Stomach (tissue), 9 donors: ENCODE data around the gene MAPKAPK2. TPM values are rescaled to one million over a fixed set of nuclear protein-coding genes. Genes with fewer than 3 reads are reported as not detected.

Experiments used
- DNase-seq, 2 donors: peaks; one replicate each; pipeline versions ENCODE4 v3.0.0 to v3.0.0-alpha.2; 2013 to 2019
- H3K27ac ChIP-seq, 5 donors: fragments of 200-600 bp in 4 of 5; sonication (generic) in 4 of 5; one replicate each; pipeline ENCODE4 v1.5.1; 2013 to 2019; ENCODE audit warnings: mild to moderate bottlenecking in 1 of 5, moderate library complexity in 1 of 5
- H3K27me3 ChIP-seq, 3 donors: fragments of 200-600 bp; sonication (generic); one replicate each; pipeline ENCODE4 v1.5.1; 2017 to 2019; ENCODE audit warnings: mixed run types in 1 of 3
- H3K36me3 ChIP-seq, 4 donors: fragments of 200-600 bp; sonication (generic); 1 replicate in 3 of 4; 2 replicates in 1 of 4; pipeline ENCODE4 v1.5.1; 2016 to 2019
- H3K4me1 ChIP-seq, 4 donors: fragments of 200-600 bp; sonication (generic); one replicate each; pipeline ENCODE4 v1.5.1; 2016 to 2019
- H3K4me3 ChIP-seq, 4 donors: fragments of 200-600 bp; sonication (generic) in 3 of 4; one replicate each; pipeline ENCODE4 v1.5.1; 2016 to 2019; ENCODE audit warnings: mild to moderate bottlenecking in 1 of 4
- H3K9me3 ChIP-seq, 4 donors: fragments of 200-600 bp; sonication (generic); one replicate each; pipeline ENCODE4 v1.5.1; 2016 to 2019
- EP300 ChIP-seq: sonication (generic); formaldehyde crosslinking; IDR thresholded peaks from one replicate; pipeline ENCODE4 v1.6.1; 2017; ENCODE audit warnings: antibody characterized with exemption
- POLR2A ChIP-seq, 4 donors: fragments of 450-650 bp; IDR thresholded peaks; one replicate each; pipeline ENCODE4 v1.6.1; 2016; ENCODE audit warnings: antibody characterized with exemption in 4 of 4, control low read depth in 2 of 4, mild to moderate bottlenecking in 1 of 4, moderate library complexity in 1 of 4
- POLR2AphosphoS5 ChIP-seq, 3 donors: sonication (generic); formaldehyde crosslinking; IDR thresholded peaks; one replicate each; pipeline ENCODE4 v1.6.1; 2016; ENCODE audit warnings: antibody characterized with exemption in 3 of 3
- WGBS, 5 donors: extraction: QIAGEN DNeasy Blood & Tissue Kit in 3 of 5; methylation state at CpG; one replicate each; pipeline versions ENCODE4 v1.1.5 to v1.1.7; 2013 to 2018; 5-methylcytosine and 5-hydroxymethylcytosine counted together
- intact Hi-C: fragments of 100-400 bp; cut with DNase I; formaldehyde crosslinking; loops from one replicate; pipeline ENCODE4 v1.15.1; 2023; ENCODE audit warnings: low total_unique reads
- polyA plus RNA-seq, 3 donors: library from polyadenylated mRNA; stranded (reverse); fragments of 200-250 nt; gene quantifications; one replicate each; pipeline ENCODE4 v1.2.3, GENCODE V29; 2013
- total RNA-seq, 5 donors: library from RNA; depleted of rRNA; stranded (reverse); fragments of >200 nt; gene quantifications; one replicate each; pipeline versions ENCODE4 v1.1.0 to v1.2.3, GENCODE V29; 2014 to 2016
- TF ChIP-seq, protein P1 (sequence below), 7 experiments: fragments of 450-650 bp in 4 of 7; fragments of 200-600 bp in 3 of 7; sonication (generic) in 3 of 7; IDR thresholded peaks; one replicate each; pipeline ENCODE4 v1.5.1; 2016 to 2019; ENCODE audit warnings: antibody characterized with exemption in 7 of 7, control low read depth in 2 of 7, mild to moderate bottlenecking in 1 of 7
- donor health status: healthy with polysubstance abuse.
- donor health status: Bipolar disorder and iron deficiency.
- donor health status: healthy.

The MAPKAPK2 gene
- total and polyA plus RNA-seq, 8 donors, result 22.6 to 78.0 (median 49.7) TPM

DNA sequence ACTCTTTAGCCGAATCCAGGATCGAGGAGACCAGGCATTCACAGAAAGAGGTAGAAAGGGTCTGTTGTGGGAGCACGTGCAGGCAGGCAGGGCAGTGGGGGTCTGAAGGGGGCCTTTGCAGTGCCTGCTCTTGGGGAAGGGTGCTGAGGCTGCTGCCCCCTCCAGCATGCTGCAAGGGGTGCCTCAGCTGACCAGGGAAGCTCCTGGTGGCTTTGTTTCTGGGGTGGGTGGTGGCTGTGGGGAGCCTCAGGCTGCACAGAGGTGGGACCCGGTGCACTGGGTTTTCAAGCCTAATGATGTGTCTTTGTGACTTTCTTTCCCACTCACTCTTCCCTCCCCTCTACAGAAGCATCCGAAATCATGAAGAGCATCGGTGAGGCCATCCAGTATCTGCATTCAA is 44.3 kb downstream of the MAPKAPK2 start:
- TF ChIP-seq POLR2AphosphoS5 (IDR thresholded peaks at IDR 0.05) (no peak), POLR2A (IDR thresholded peaks at IDR 0.05) (no peak), EP300 (no peak)
- TF ChIP-seq, protein P1, sequence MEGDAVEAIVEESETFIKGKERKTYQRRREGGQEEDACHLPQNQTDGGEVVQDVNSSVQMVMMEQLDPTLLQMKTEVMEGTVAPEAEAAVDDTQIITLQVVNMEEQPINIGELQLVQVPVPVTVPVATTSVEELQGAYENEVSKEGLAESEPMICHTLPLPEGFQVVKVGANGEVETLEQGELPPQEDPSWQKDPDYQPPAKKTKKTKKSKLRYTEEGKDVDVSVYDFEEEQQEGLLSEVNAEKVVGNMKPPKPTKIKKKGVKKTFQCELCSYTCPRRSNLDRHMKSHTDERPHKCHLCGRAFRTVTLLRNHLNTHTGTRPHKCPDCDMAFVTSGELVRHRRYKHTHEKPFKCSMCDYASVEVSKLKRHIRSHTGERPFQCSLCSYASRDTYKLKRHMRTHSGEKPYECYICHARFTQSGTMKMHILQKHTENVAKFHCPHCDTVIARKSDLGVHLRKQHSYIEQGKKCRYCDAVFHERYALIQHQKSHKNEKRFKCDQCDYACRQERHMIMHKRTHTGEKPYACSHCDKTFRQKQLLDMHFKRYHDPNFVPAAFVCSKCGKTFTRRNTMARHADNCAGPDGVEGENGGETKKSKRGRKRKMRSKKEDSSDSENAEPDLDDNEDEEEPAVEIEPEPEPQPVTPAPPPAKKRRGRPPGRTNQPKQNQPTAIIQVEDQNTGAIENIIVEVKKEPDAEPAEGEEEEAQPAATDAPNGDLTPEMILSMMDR (IDR thresholded peaks at IDR 0.05), result no peak
- no peak overlapping the region for H3K27ac ChIP-seq
- peak in 1 of 2 donors; percentile 3 for DNase-seq
- no peaks in the 10 kb centered on the region for H3K27me3 ChIP-seq
- intact Hi-C loops, result no loop called here
- peaks cover 51 to 58% (median 56%) of the 10 kb centered on the region in 4 donors for H3K36me3 ChIP-seq
- 89 to 97% (median 96%) methylated on average over 6 of the region's 6 CpGs for WGBS, 5 donors
- no peaks in the 10 kb centered on the region for H3K9me3 ChIP-seq
- no peak overlapping the region for H3K4me3 ChIP-seq
- peaks cover 20 to 53% (median 38%) of the 10 kb centered on the region in 4 donors for H3K4me1 ChIP-seq

DNA sequence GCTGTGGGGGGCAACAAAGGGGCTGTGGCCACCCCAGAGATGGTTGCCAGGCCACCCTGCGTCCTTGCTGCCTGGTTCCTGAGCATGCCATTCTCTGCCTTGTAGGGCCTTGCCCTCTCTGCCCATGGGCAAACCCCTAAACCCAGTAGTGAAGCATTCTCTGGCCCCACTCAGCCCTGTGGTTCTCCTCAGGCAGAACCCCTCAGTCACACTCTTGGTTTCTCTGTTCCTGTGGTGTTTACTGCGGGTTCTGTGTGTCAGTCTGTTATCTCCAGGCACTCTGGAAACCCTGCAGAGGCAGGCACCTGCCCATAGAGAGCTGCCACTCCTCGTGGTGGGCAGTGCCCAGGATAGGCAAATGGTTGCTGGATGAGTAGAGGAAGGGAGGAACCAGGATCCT is 44.8 kb downstream of the MAPKAPK2 start:
- Histone ChIP-seq H3K27me3 (no peaks in the 10 kb centered on the region), H3K27ac (no peak overlapping the region), H3K4me3 (no peak overlapping the region), H3K9me3 (no peaks in the 10 kb centered on the region), H3K4me1 (peaks cover 19 to 48% (median 35%) of the 10 kb centered on the region in 4 donors), H3K36me3 (peaks cover 51 to 63% (median 60%) of the 10 kb centered on the region in 4 donors)
- TF ChIP-seq EP300, result no peak
- TF ChIP-seq, protein P1 (IDR thresholded peaks at IDR 0.05), result no peak
- no peak for TF ChIP-seq POLR2AphosphoS5 (IDR thresholded peaks at IDR 0.05)
- TF ChIP-seq POLR2A (IDR thresholded peaks at IDR 0.05), result no peak
- DNase-seq, result peak in 1 of 2 donors; percentile 8
- intact Hi-C loops, result no loop called here
- 84 to 96% (median 91%) methylated on average over 2 to 3 of the region's 3 CpGs for WGBS, 5 donors

DNA sequence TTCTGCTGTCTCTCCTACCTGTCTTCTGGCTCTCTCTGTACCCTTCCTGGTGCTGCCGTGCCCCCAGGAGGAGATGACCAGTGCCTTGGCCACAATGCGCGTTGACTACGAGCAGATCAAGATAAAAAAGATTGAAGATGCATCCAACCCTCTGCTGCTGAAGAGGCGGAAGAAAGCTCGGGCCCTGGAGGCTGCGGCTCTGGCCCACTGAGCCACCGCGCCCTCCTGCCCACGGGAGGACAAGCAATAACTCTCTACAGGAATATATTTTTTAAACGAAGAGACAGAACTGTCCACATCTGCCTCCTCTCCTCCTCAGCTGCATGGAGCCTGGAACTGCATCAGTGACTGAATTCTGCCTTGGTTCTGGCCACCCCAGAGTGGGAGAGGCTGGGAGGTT is 47.8 kb downstream of the MAPKAPK2 start:
- peaks cover 51 to 89% (median 73%) of the 10 kb centered on the region in 4 donors for H3K36me3 ChIP-seq
- no peak for DNase-seq
- peaks cover 0 to 45% (median 12%) of the 10 kb centered on the region in 4 donors for H3K4me1 ChIP-seq
- no peak overlapping the region for H3K27ac ChIP-seq
- intact Hi-C loops, result loop anchor here (10.0 kb wide), 1 partner anchor 172 kb away; no protein-coding TSS in a partner anchor
- H3K9me3 ChIP-seq, result no peaks in the 10 kb centered on the region
- TF ChIP-seq EP300, result no peak
- TF ChIP-seq, protein P1 (IDR thresholded peaks at IDR 0.05), result no peak
- TF ChIP-seq POLR2AphosphoS5 (IDR thresholded peaks at IDR 0.05), result no peak
- no peak for TF ChIP-seq POLR2A (IDR thresholded peaks at IDR 0.05)
- no peaks in the 10 kb centered on the region for H3K27me3 ChIP-seq
- WGBS, 5 donors, result 86 to 88% (median 87%) methylated on average over 11 of the region's 11 CpGs
- no peak overlapping the region for H3K4me3 ChIP-seq

DNA sequence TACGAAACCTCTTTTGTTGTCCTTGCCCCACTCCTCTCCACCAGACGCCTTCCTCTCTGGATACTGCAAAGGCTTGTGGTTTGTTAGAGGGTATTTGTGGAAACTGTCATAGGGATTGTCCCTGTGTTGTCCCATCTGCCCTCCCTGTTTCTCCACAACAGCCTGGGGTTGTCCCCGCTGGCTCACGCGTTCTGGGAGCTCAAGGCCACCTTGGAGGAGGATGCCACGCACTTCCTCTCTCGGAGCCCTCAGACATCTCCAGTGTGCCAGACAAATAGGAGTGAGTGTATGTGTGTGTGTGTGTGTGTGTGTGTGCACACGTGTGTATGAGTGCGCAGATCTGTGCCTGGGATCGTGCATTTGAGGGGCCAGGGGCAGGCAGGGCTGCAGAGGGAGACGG is 48.3 kb downstream of the MAPKAPK2 start:
- 82 to 91% (median 86%) methylated on average over 7 to 11 of the region's 11 CpGs for WGBS, 5 donors
- TF ChIP-seq, protein P1 (IDR thresholded peaks at IDR 0.05), result no peak
- TF ChIP-seq POLR2A (IDR thresholded peaks at IDR 0.05) (no peak), EP300 (no peak), POLR2AphosphoS5 (IDR thresholded peaks at IDR 0.05) (no peak)

More for the DNA sequence above, 48.3 kb downstream of the MAPKAPK2 start:
- Histone ChIP-seq H3K27me3 (no peaks in the 10 kb centered on the region), H3K36me3 (peaks cover 51 to 89% (median 73%) of the 10 kb centered on the region in 4 donors), H3K27ac (no peak overlapping the region), H3K9me3 (no peaks in the 10 kb centered on the region), H3K4me3 (no peak overlapping the region), H3K4me1 (peaks cover 0 to 45% (median 12%) of the 10 kb centered on the region in 4 donors)
- DNase-seq, result no peak
- intact Hi-C loops, result loop anchor here (10.0 kb wide), 1 partner anchor 172 kb away; no protein-coding TSS in a partner anchor
